CD4-positive, alpha-beta memory T cell (primary cell): ENCODE measurements around the gene TULP1. TPM values are rescaled to one million over a fixed set of nuclear protein-coding genes. Genes with fewer than 3 reads are reported as not detected.

ENCODE experiments used
- CTCF ChIA-PET: fragments of 350-600 bp; sonication (Branson Sonifier 250); formaldehyde crosslinking; loops from one replicate; lab custom pipeline; 2021; ENCODE audit warnings: inconsistent platforms; ENCODE audit not compliant: partially characterized antibody; lab: Charles Lee
- POLR2A ChIA-PET: fragments of 350-600 bp; sonication (Branson Sonifier 250); formaldehyde crosslinking; loops from one replicate; lab custom pipeline; 2021; ENCODE audit not compliant: partially characterized antibody; lab: Charles Lee
- DNase-seq, 5 donors: peaks; one replicate each; pipeline versions ENCODE4 v3.0.0 to v3.0.0-alpha.2; 2020 to 2022; ENCODE audit warnings: mixed read lengths in 1 of 5
- H3K27ac ChIP-seq: one replicate; pipeline ENCODE4 v1.7.0; 2013; ENCODE audit warnings: low read depth, low read length
- H3K27me3 ChIP-seq: 2 replicates; pipeline ENCODE4 v1.7.0; 2013; ENCODE audit warnings: mild to moderate bottlenecking, low read length, moderate library complexity; ENCODE audit not compliant: insufficient read depth
- H3K36me3 ChIP-seq: 2 replicates; pipeline ENCODE4 v1.7.0; 2013; ENCODE audit warnings: mild to moderate bottlenecking, low read length, moderate library complexity; ENCODE audit not compliant: insufficient read depth
- H3K4me1 ChIP-seq: 2 replicates; pipeline ENCODE4 v1.7.0; 2013; ENCODE audit warnings: mild to moderate bottlenecking, low read length, moderate library complexity; ENCODE audit not compliant: insufficient read depth
- H3K4me3 ChIP-seq, 2 donors: one replicate each; pipeline ENCODE4 v1.7.0; 2013; ENCODE audit warnings: low read length in 2 of 2, mild to moderate bottlenecking in 1 of 2
- H3K9me3 ChIP-seq, 2 donors: one replicate each; pipeline ENCODE4 v1.7.0; 2013; ENCODE audit warnings: low read length in 2 of 2, control low read depth in 1 of 2; ENCODE audit not compliant: control insufficient read depth in 1 of 2
- H3K27ac Mint-ChIP-seq, 7 donors: one replicate each; pipeline ENCODE4 v1.8.0; 2020 to 2021; ENCODE audit warnings: mixed read lengths in 7 of 7, mild to moderate bottlenecking in 6 of 7, inconsistent platforms in 3 of 7, moderate library complexity in 3 of 7
- H3K27me3 Mint-ChIP-seq, 2 donors: one replicate each; pipeline ENCODE4 v1.8.0; 2020 to 2021; ENCODE audit warnings: mixed read lengths in 2 of 2
- H3K36me3 Mint-ChIP-seq, 2 donors: one replicate each; pipeline ENCODE4 v1.8.0; 2020 to 2021; ENCODE audit warnings: mixed read lengths in 2 of 2, inconsistent platforms in 1 of 2, mild to moderate bottlenecking in 1 of 2
- H3K4me1 Mint-ChIP-seq, 4 donors: one replicate each; pipeline ENCODE4 v1.8.0; 2020 to 2021; ENCODE audit warnings: mixed read lengths in 4 of 4, mild to moderate bottlenecking in 1 of 4
- H3K4me3 Mint-ChIP-seq, 8 donors: one replicate each; pipeline ENCODE4 v1.8.0; 2020 to 2021; ENCODE audit warnings: mixed read lengths in 8 of 8, mild to moderate bottlenecking in 7 of 8, moderate library complexity in 6 of 8, inconsistent platforms in 3 of 8
- H3K9me3 Mint-ChIP-seq, 8 donors: one replicate each; pipeline ENCODE4 v1.8.0; 2020 to 2021; ENCODE audit warnings: mixed read lengths in 8 of 8, mild to moderate bottlenecking in 5 of 8, inconsistent platforms in 3 of 8, moderate library complexity in 1 of 8
- intact Hi-C: fragments of 100-400 bp; cut with micrococcal nuclease; formaldehyde crosslinking; loops from one replicate; pipeline ENCODE4 v1.15.1; 2023
- polyA plus RNA-seq, 2 donors: library from polyadenylated mRNA; unstranded; fragments of 300-500 nt; fragmentation: Illumina TruSeq; gene quantifications; one replicate each; pipeline ENCODE4 v1.2.3, GENCODE V29; 2021
- total RNA-seq, 2 experiments: library from RNA; stranded (reverse); gene quantifications; one replicate each; pipeline ENCODE4 v1.2.3, GENCODE V29; 2021

Gene TULP1
- total and polyA plus RNA-seq, 4 experiments from 2014 or later, result not detected

GRCh38 chr6:35508027-35508426 is 4.7 kb downstream of the TULP1 start:
- no peak overlapping the region for H3K4me3 Mint-ChIP-seq
- no peak overlapping the region for H3K27ac ChIP-seq
- CTCF ChIA-PET, result interaction anchor here (0.9 to 1.3 kb wide), 3 partner anchors 14 to 44 kb away, joined by 3 to 4 read pairs (median 4); partner anchors contain the start of gene RPL10A
- H3K9me3 ChIP-seq, result no peaks in the 10 kb centered on the region
- peaks cover 6% of the 10 kb centered on the region for H3K27me3 ChIP-seq
- no peaks in the 10 kb centered on the region for H3K4me1 ChIP-seq
- peaks cover 4 to 8% of the 10 kb centered on the region in 2 donors for H3K27me3 Mint-ChIP-seq
- no peaks in the 10 kb centered on the region for H3K36me3 ChIP-seq
- peaks cover 0 to 1% (median 0%) of the 10 kb centered on the region in 4 donors for H3K4me1 Mint-ChIP-seq
- H3K27ac Mint-ChIP-seq, result no peak overlapping the region
- H3K9me3 Mint-ChIP-seq, result no peaks in the 10 kb centered on the region
- no peak overlapping the region for H3K4me3 ChIP-seq
- DNase-seq, result no peak
- intact Hi-C loops, result no loop called here
- no peaks in the 10 kb centered on the region for H3K36me3 Mint-ChIP-seq
- POLR2A ChIA-PET, result no interaction called here

- no peaks in the 10 kb centered on the region for H3K4me1 ChIP-seq
- no peaks in the 10 kb centered on the region for H3K9me3 ChIP-seq
- peaks cover 6% of the 10 kb centered on the region for H3K27me3 ChIP-seq
- H3K4me3 Mint-ChIP-seq, result no peak overlapping the region
- no peak overlapping the region for H3K27ac Mint-ChIP-seq
- ChIA-PET POLR2A (interaction anchor here (0.6 kb wide), 1 partner anchor 262 kb away, joined by 3 read pairs; no protein-coding TSS in a partner anchor), CTCF (interaction anchor here (1.0 kb wide), 1 partner anchor 45 kb away, joined by 4 read pairs; no protein-coding TSS in a partner anchor)
- H3K9me3 Mint-ChIP-seq, result peaks cover 0 to 1% (median 0%) of the 10 kb centered on the region in 8 donors
- H3K27ac ChIP-seq, result no peak overlapping the region
- intact Hi-C loops, result no loop called here
- H3K4me1 Mint-ChIP-seq, result peaks cover 0 to under 1% (median 0%) of the 10 kb centered on the region in 4 donors
- no peaks in the 10 kb centered on the region for H3K36me3 ChIP-seq
- peaks cover 6 to 8% of the 10 kb centered on the region in 2 donors for H3K27me3 Mint-ChIP-seq
- no peaks in the 10 kb centered on the region for H3K36me3 Mint-ChIP-seq
- no peak for DNase-seq
- H3K4me3 ChIP-seq, result no peak overlapping the region
Measured at GRCh38 chr6:35507221-35507620, 5.5 kb downstream of the TULP1 start.

GRCh38 chr6:35506536-35506935 is 6.2 kb downstream of the TULP1 start:
- H3K4me3 ChIP-seq, result no peak overlapping the region
- Mint-ChIP-seq H3K4me3 (no peak overlapping the region), H3K27ac (no peak overlapping the region), H3K27me3 (peaks cover 7 to 12% of the 10 kb centered on the region in 2 donors), H3K9me3 (peaks cover 0 to 1% (median 0%) of the 10 kb centered on the region in 8 donors), H3K4me1 (no peaks in the 10 kb centered on the region), H3K36me3 (no peaks in the 10 kb centered on the region)
- H3K4me1 ChIP-seq, result no peaks in the 10 kb centered on the region
- CTCF ChIA-PET, result no interaction called here
- peaks cover 6% of the 10 kb centered on the region for H3K27me3 ChIP-seq
- no peaks in the 10 kb centered on the region for H3K36me3 ChIP-seq
- POLR2A ChIA-PET, result interaction anchor here (1.3 kb wide), 1 partner anchor 22 kb away, joined by 3 read pairs; no protein-coding TSS in a partner anchor
- no peak for DNase-seq
- H3K27ac ChIP-seq, result no peak overlapping the region
- H3K9me3 ChIP-seq, result no peaks in the 10 kb centered on the region
- intact Hi-C loops, result no loop called here

- H3K36me3 ChIP-seq, result no peaks in the 10 kb centered on the region
- Mint-ChIP-seq H3K4me3 (no peak overlapping the region), H3K9me3 (peaks cover 0 to 1% (median 0%) of the 10 kb centered on the region in 8 donors), H3K36me3 (no peaks in the 10 kb centered on the region), H3K27me3 (peaks cover 4 to 11% of the 10 kb centered on the region in 2 donors), H3K27ac (no peak overlapping the region), H3K4me1 (no peaks in the 10 kb centered on the region)
- no peaks in the 10 kb centered on the region for H3K4me1 ChIP-seq
- intact Hi-C loops, result no loop called here
- POLR2A ChIA-PET, result interaction anchor here (1.3 kb wide), 1 partner anchor 21 kb away, joined by 3 read pairs; no protein-coding TSS in a partner anchor
- DNase-seq, result no peak
- no peaks in the 10 kb centered on the region for H3K9me3 ChIP-seq
- no peak overlapping the region for H3K4me3 ChIP-seq
- CTCF ChIA-PET, result interaction anchor here (0.7 kb wide), 1 partner anchor 18 kb away, joined by 3 read pairs; no protein-coding TSS in a partner anchor
- peaks cover 1% of the 10 kb centered on the region for H3K27me3 ChIP-seq
- H3K27ac ChIP-seq, result no peak overlapping the region
Measured at GRCh38 chr6:35505999-35506412, 6.7 kb downstream of the TULP1 start.

GRCh38 chr6:35503534-35503933 is 9.2 kb downstream of the TULP1 start:
- H3K9me3 ChIP-seq, result no peaks in the 10 kb centered on the region
- peaks cover 2% of the 10 kb centered on the region for H3K4me1 ChIP-seq
- H3K9me3 Mint-ChIP-seq, result peaks cover 0 to 1% (median 0%) of the 10 kb centered on the region in 8 donors
- no peaks in the 10 kb centered on the region for H3K36me3 Mint-ChIP-seq
- H3K36me3 ChIP-seq, result no peaks in the 10 kb centered on the region
- DNase-seq, result no peak
- no peak overlapping the region for H3K4me3 Mint-ChIP-seq
- no peak overlapping the region for H3K4me3 ChIP-seq
- H3K4me1 Mint-ChIP-seq, result peaks cover 2 to 4% (median 3%) of the 10 kb centered on the region in 4 donors
- no peaks in the 10 kb centered on the region for H3K27me3 ChIP-seq
- POLR2A ChIA-PET, result no interaction called here
- no peak overlapping the region for H3K27ac Mint-ChIP-seq
- peaks cover 7 to 22% of the 10 kb centered on the region in 2 donors for H3K27me3 Mint-ChIP-seq
- no peak overlapping the region for H3K27ac ChIP-seq
- CTCF ChIA-PET, result no interaction called here
- intact Hi-C loops, result no loop called here

GRCh38 chr6:35501784-35502183 is 10.9 kb downstream of the TULP1 start:
- Mint-ChIP-seq H3K36me3 (no peaks in the 10 kb centered on the region), H3K27me3 (peaks cover 9 to 23% of the 10 kb centered on the region in 2 donors), H3K27ac (no peak overlapping the region), H3K9me3 (peaks cover 0 to 1% (median 0%) of the 10 kb centered on the region in 8 donors), H3K4me1 (peaks cover 4 to 12% (median 7%) of the 10 kb centered on the region in 4 donors), H3K4me3 (no peak overlapping the region)
- H3K27ac ChIP-seq, result no peak overlapping the region
- POLR2A ChIA-PET, result interaction anchor here (0.7 kb wide), 1 partner anchor 204 kb away, joined by 4 read pairs; no protein-coding TSS in a partner anchor
- no peaks in the 10 kb centered on the region for H3K36me3 ChIP-seq
- peaks cover 10% of the 10 kb centered on the region for H3K4me1 ChIP-seq
- H3K9me3 ChIP-seq, result no peaks in the 10 kb centered on the region
- intact Hi-C loops, result no loop called here
- no peaks in the 10 kb centered on the region for H3K27me3 ChIP-seq
- CTCF ChIA-PET, result interaction anchor here (0.7 kb wide), 1 partner anchor 25 kb away, joined by 4 read pairs; no protein-coding TSS in a partner anchor
- no peak overlapping the region for H3K4me3 ChIP-seq
- no peak for DNase-seq

GRCh38 chr6:35500782-35501181 is 11.9 kb downstream of the TULP1 start:
- no peak overlapping the region for H3K27ac Mint-ChIP-seq
- Histone ChIP-seq H3K27ac (no peak overlapping the region), H3K9me3 (no peaks in the 10 kb centered on the region), H3K27me3 (no peaks in the 10 kb centered on the region), H3K4me1 (peaks cover 10% of the 10 kb centered on the region), H3K36me3 (no peaks in the 10 kb centered on the region), H3K4me3 (no peak overlapping the region)
- intact Hi-C loops, result no loop called here
- no peak overlapping the region for H3K4me3 Mint-ChIP-seq
- peaks cover 4 to 14% (median 7%) of the 10 kb centered on the region in 4 donors for H3K4me1 Mint-ChIP-seq
- H3K9me3 Mint-ChIP-seq, result peaks cover 0 to 1% (median 0%) of the 10 kb centered on the region in 8 donors
- no peak for DNase-seq
- peaks cover 9 to 22% of the 10 kb centered on the region in 2 donors for H3K27me3 Mint-ChIP-seq
- CTCF ChIA-PET, result no interaction called here
- POLR2A ChIA-PET, result no interaction called here
- no peaks in the 10 kb centered on the region for H3K36me3 Mint-ChIP-seq
